ENCODE results near the gene ITGA5.

ITGA5 gene

DNA sequence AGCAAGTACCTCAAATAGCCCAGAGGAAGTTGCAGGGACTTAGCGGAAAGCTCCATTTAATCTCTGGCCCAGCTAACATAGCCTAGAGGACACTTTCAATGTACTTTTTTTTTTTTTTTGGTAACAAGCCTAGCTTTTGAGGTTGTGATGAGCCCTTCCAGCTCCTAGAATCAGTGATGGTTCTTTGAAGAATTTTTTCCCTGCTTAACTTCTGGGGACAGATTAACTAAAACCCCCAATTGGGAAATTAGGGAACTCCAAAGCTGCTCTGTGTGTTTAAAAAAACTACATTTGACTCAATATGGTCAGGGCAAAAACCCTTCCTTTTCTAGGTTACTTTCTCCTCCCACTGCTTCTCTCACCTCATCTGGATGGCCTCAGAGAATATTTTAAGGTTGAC lies 23.9 kb upstream of the ITGA5 start:
- no peaks in the 10 kb centered on the region for H3K9me3 ChIP-seq (ENCODE audit: insufficient read depth, low read length)
- no peak overlapping the region for H3K4me2 ChIP-seq (ENCODE audit: low read depth, low read length, poor library complexity, severe bottlenecking)
- H4K20me1 ChIP-seq (ENCODE audit: low read depth, low read length), result no peaks in the 10 kb centered on the region
- no peak overlapping the region for H3K9ac ChIP-seq (ENCODE audit: low read length)
- no peaks in the 10 kb centered on the region for H3K36me3 ChIP-seq (ENCODE audit: low read length)
- no peaks in the 10 kb centered on the region for H3K27me3 ChIP-seq (ENCODE audit: low read length)
- H3K79me2 ChIP-seq (ENCODE audit: insufficient read depth, low read length), result no peaks in the 10 kb centered on the region
- no peaks in the 10 kb centered on the region for H3K9me2 ChIP-seq (replicated peaks; ENCODE audit: insufficient read depth, low read length)
- H3F3A ChIP-seq (ENCODE audit: insufficient read depth), result no peaks in the 10 kb centered on the region
- no peak overlapping the region for H3K4me3 ChIP-seq (ENCODE audit: insufficient read depth, low read length, poor library complexity, severe bottlenecking)
- no peak overlapping the region for H2AFZ ChIP-seq (ENCODE audit: low read depth, low read length, severe bottlenecking)
- TF ChIP-seq EZH2phosphoT487 (conservative IDR thresholded peaks at IDR 0.05; ENCODE audit: low read length), result no peak
- TF ChIP-seq, protein P1, sequence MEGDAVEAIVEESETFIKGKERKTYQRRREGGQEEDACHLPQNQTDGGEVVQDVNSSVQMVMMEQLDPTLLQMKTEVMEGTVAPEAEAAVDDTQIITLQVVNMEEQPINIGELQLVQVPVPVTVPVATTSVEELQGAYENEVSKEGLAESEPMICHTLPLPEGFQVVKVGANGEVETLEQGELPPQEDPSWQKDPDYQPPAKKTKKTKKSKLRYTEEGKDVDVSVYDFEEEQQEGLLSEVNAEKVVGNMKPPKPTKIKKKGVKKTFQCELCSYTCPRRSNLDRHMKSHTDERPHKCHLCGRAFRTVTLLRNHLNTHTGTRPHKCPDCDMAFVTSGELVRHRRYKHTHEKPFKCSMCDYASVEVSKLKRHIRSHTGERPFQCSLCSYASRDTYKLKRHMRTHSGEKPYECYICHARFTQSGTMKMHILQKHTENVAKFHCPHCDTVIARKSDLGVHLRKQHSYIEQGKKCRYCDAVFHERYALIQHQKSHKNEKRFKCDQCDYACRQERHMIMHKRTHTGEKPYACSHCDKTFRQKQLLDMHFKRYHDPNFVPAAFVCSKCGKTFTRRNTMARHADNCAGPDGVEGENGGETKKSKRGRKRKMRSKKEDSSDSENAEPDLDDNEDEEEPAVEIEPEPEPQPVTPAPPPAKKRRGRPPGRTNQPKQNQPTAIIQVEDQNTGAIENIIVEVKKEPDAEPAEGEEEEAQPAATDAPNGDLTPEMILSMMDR (IDR thresholded peaks at IDR 0.05; ENCODE audit: insufficient read depth, low read length, poor library complexity, severe bottlenecking), result no peak
- no peak overlapping the region for H3K27ac ChIP-seq (ENCODE audit: low read depth, low read length)

DNA sequence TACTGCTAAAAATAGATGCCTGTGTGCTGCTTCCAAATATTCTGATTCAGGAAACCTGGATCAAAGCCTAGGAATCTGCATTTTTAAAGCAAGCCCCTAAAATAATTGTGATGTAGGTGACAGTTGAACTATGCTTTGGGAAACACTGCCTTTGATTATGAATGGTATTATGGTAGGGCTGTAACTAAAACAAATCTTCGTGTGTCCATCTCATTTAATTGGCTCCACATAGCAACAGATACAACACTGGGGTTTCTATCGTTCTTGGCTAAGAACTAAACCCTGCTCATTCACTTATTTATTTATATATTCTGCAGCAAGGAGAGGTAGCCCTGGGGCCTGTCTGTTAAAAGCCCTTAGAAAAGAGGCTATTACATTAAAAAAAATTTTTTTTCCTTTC lies 23.0 kb upstream of the ITGA5 start:
- Histone ChIP-seq H3K27me3 (ENCODE audit: low read length) (no peaks in the 10 kb centered on the region), H3K4me2 (ENCODE audit: low read depth, low read length, poor library complexity, severe bottlenecking) (no peak overlapping the region), H3F3A (ENCODE audit: insufficient read depth) (no peaks in the 10 kb centered on the region), H3K9ac (ENCODE audit: low read length) (no peak overlapping the region), H2AFZ (ENCODE audit: low read depth, low read length, severe bottlenecking) (no peak overlapping the region), H3K4me3 (ENCODE audit: insufficient read depth, low read length, poor library complexity, severe bottlenecking) (no peak overlapping the region), H3K27ac (ENCODE audit: low read depth, low read length) (no peak overlapping the region), H3K9me3 (ENCODE audit: insufficient read depth, low read length) (no peaks in the 10 kb centered on the region), H3K36me3 (ENCODE audit: low read length) (no peaks in the 10 kb centered on the region), H4K20me1 (ENCODE audit: low read depth, low read length) (no peaks in the 10 kb centered on the region), H3K79me2 (ENCODE audit: insufficient read depth, low read length) (no peaks in the 10 kb centered on the region), H3K9me2 (replicated peaks; ENCODE audit: insufficient read depth, low read length) (no peaks in the 10 kb centered on the region)
- TF ChIP-seq, protein P1 (IDR thresholded peaks at IDR 0.05; ENCODE audit: insufficient read depth, low read length, poor library complexity, severe bottlenecking), result no peak
- no peak for TF ChIP-seq EZH2phosphoT487 (conservative IDR thresholded peaks at IDR 0.05; ENCODE audit: low read length)

DNA sequence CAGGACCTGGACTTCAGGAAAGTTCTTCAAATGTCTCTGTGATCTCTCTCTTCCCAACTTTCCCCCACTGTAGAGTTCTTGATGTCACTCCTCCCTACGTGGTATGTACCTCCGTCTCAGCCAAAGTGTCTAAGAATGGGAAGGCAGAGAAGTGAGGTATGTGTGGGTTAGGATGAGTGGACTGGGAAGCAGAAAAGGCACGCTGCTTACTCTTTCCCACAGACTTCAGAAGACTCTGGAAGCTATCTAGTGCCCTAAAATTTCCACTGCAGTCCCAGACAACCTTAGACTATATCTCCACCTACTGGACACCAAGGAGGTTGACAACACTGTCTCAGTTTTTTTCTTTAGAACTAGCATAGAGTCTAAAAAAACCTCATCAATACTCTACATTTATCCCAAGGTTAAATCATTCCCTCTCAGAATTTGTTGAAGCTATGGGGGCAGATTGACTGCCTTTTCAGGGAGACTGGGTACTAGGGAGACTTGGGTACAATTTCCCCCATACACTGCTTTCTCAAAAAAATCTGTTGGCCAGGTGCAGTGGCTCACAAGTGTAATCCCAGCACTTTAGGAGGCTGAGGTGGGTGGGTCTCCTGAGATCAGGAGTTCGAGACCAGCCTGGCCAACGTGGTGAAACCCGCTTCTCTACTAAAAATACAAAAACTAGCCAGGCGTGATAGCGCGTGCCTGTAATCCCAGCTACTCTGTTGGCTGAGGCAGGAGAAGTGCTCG lies 20.6 kb upstream of the ITGA5 start:
- H4K20me1 ChIP-seq (ENCODE audit: low read depth, low read length), result no peaks in the 10 kb centered on the region
- no peaks in the 10 kb centered on the region for H3K9me2 ChIP-seq (replicated peaks; ENCODE audit: insufficient read depth, low read length)
- H3K4me2 ChIP-seq (ENCODE audit: low read depth, low read length, poor library complexity, severe bottlenecking), result no peak overlapping the region
- no peaks in the 10 kb centered on the region for H3K27me3 ChIP-seq (ENCODE audit: low read length)
- no peaks in the 10 kb centered on the region for H3K36me3 ChIP-seq (ENCODE audit: low read length)
- TF ChIP-seq, protein P1 (IDR thresholded peaks at IDR 0.05; ENCODE audit: insufficient read depth, low read length, poor library complexity, severe bottlenecking), result peak; percentile 80
- TF ChIP-seq EZH2phosphoT487 (conservative IDR thresholded peaks at IDR 0.05; ENCODE audit: low read length), result no peak
- H3K79me2 ChIP-seq (ENCODE audit: insufficient read depth, low read length), result no peaks in the 10 kb centered on the region
- H3K9me3 ChIP-seq (ENCODE audit: insufficient read depth, low read length), result no peaks in the 10 kb centered on the region
- no peak overlapping the region for H3K4me3 ChIP-seq (ENCODE audit: insufficient read depth, low read length, poor library complexity, severe bottlenecking)
- H3F3A ChIP-seq (ENCODE audit: insufficient read depth), result no peaks in the 10 kb centered on the region
- H3K27ac ChIP-seq (ENCODE audit: low read depth, low read length), result no peak overlapping the region
- H2AFZ ChIP-seq (ENCODE audit: low read depth, low read length, severe bottlenecking), result no peak overlapping the region
- H3K9ac ChIP-seq (ENCODE audit: low read length), result no peak overlapping the region
